Mesodermal cell (in vitro differentiated cells): ENCODE results near the gene INIP.
A peak's percentile ranks its signal among the peaks of the same experiment; 100 is the strongest.
"Not testable (repeated sequence)": the region's sequence is repeated elsewhere in the genome, so short reads cannot be mapped to it uniquely, and the experiment has no call there.

Experiments
- H3K27ac ChIP-seq: 2 replicates; pipeline ENCODE4 v1.7.0; 2013; ENCODE audit warnings: mild to moderate bottlenecking, low read depth, low read length, moderate library complexity; ENCODE audit not compliant: severe bottlenecking
- H3K36me3 ChIP-seq: 2 replicates; pipeline ENCODE4 v1.7.1; 2013; ENCODE audit warnings: mild to moderate bottlenecking, low read length, moderate library complexity; ENCODE audit not compliant: control insufficient read depth, insufficient read depth
- H3K4me1 ChIP-seq: one replicate; pipeline ENCODE4 v1.7.1; 2013; ENCODE audit warnings: mild to moderate bottlenecking, low read length; ENCODE audit not compliant: insufficient read depth, control insufficient read depth, poor library complexity, severe bottlenecking
- H3K4me3 ChIP-seq: 2 replicates; pipeline ENCODE4 v1.7.0; 2013; ENCODE audit warnings: low read length, control low read depth, mild to moderate bottlenecking; ENCODE audit not compliant: insufficient read depth, poor library complexity, severe bottlenecking; ENCODE audit errors: extremely low read depth
- H3K9me3 ChIP-seq: 2 replicates; pipeline ENCODE4 v1.7.1; 2013; ENCODE audit warnings: mild to moderate bottlenecking, low read length, moderate library complexity; ENCODE audit not compliant: control insufficient read depth
- WGBS, 2 experiments: methylation state at CpG; one replicate each; pipeline ENCODE4 v1.1.5; 2013; ENCODE audit warnings: missing lambda C conversion rate in 2 of 2; ENCODE audit not compliant: insufficient coverage in 2 of 2; 5-methylcytosine and 5-hydroxymethylcytosine counted together

Gene INIP

DNA sequence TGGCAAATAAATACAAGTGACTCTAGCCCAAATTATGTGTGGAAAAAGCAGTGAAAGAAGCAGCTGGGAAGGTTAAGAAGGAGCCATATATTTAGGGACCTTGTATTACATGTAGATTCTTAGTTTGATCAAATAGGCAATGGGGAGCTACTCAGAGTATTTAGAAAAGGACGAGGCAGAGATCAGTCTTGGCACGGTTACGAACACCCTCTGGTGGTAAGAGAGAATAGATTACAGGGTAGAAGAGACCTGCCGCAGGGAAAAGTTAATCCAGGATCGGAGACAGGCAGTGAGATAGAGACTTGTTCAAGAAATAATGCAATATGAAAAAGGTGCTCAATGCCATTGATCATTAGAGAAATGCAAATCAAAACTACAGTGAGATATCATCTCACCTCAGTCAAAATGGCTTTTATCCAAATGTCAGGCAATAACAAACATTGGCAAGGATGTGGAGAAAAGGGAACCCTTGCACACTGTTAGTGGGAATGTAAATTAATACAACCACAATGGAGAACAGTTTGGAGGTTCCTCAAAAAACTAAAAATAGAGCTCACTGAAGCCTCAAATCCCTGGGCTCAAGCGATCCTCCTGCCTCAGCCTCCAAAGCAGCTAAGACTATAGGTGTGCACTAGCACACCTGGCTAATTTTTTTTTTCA is 12.0 kb downstream of the INIP start:
- 52 to 69% methylated on average over 6 of the region's 6 CpGs for WGBS, 2 experiments

DNA sequence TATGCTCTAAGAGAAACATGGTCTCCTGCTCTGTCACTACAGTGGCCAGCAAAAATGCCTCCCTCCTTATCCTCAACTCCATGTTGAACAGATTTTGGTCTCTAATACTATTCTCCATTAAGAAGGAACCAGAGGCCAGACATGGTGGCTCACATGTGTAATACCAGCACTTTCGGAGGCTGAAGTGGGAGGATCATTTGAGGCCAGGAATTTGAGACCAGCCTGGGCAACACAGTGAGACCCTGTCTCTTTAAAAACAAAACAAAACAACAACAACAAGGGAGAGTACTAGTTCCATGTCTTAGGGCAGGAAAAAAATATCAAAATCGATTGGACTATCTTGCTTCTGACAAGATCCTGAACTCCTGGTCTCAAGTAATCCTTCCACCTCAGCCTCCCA is 14.6 kb downstream of the INIP start:
- H3K4me3 ChIP-seq: no peak overlapping the region
- no peaks in the 10 kb centered on the region for H3K4me1 ChIP-seq
- no peaks in the 10 kb centered on the region for H3K9me3 ChIP-seq
- peaks cover 14% of the 10 kb centered on the region for H3K36me3 ChIP-seq
- H3K27ac ChIP-seq: no peak overlapping the region
- 60 to 100% methylated on average over 1 of the region's 2 CpGs for WGBS, 2 experiments

More for the DNA sequence above, 12.0 kb downstream of the INIP start:
- Histone ChIP-seq H3K4me1 (no peaks in the 10 kb centered on the region), H3K4me3 (no peak overlapping the region), H3K36me3 (peaks cover 12% of the 10 kb centered on the region), H3K27ac (no peak overlapping the region), H3K9me3 (no peaks in the 10 kb centered on the region)

DNA sequence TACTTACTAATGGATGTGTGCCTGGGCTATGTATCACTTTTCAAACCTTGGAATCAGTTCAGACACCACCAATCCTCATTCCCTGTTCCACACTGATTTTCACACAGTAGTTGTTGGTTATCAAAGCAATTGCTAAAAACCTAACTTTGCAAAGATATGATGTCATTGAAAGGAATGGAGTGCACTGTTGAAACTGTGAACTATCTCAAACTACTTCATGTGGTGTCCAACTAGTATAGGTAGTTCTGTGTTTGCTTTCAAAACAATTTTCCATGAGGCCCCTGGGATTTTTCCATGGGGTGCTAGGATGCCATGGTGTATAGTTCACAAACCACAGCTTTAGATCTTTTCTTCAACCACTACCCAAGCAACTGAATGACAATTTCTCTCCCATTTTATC is 17.8 kb downstream of the INIP start:
- H3K4me3 ChIP-seq: no peak overlapping the region
- peaks cover 29% of the 10 kb centered on the region for H3K36me3 ChIP-seq
- peaks cover 3% of the 10 kb centered on the region for H3K4me1 ChIP-seq
- H3K27ac ChIP-seq: no peak overlapping the region
- H3K9me3 ChIP-seq: no peaks in the 10 kb centered on the region

DNA sequence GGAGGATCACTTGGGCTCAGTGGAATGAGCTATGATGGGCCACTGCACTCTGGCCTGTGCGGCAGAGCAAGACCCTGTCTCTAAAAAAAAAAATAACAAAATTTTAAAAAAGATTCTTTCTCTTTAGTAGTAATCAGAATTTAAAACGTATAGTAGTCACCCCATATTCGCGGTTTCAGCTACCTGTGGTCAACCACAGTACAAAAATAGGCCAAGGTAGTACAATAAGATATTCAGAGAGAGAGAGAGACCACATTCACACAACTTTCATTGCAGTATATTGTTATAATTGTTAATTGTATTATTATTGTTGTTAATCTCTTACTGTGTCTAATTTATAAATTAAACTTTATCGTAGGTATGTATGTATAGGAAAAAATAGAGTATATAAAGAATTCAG is 18.7 kb downstream of the INIP start:
- no peak overlapping the region for H3K27ac ChIP-seq
- H3K9me3 ChIP-seq: no peaks in the 10 kb centered on the region
- H3K4me3 ChIP-seq: no peak overlapping the region
- peaks cover 3% of the 10 kb centered on the region for H3K4me1 ChIP-seq
- peaks cover 29% of the 10 kb centered on the region for H3K36me3 ChIP-seq
- no CpG with 5 or more reads among the region's 5 CpGs for WGBS, 2 experiments

DNA sequence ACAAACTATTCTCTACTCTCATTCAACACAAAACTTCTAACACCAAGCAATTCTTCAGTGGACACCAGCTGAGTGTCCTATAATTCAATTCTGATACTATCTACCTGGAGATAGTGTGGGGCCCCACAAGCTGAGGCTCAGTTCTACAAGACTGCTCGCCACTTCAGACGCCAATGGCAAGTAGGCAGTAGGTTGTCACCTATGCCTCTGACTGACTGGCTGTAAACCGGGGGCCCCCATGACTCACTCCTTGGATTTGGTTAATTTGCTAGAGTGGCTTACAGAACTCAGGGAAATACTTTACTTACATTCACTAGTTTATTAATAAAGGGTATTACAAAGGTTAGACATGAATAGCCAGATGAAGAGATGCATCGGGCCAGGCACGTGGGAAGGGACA is 21.5 kb downstream of the INIP start:
- H3K27ac ChIP-seq: no peak overlapping the region
- 91 to 97% methylated on average over 4 of the region's 5 CpGs for WGBS, 2 experiments
- H3K4me1 ChIP-seq: peaks cover 3% of the 10 kb centered on the region
- H3K36me3 ChIP-seq: peaks cover 51% of the 10 kb centered on the region
- H3K9me3 ChIP-seq: no peaks in the 10 kb centered on the region
- no peak overlapping the region for H3K4me3 ChIP-seq

DNA sequence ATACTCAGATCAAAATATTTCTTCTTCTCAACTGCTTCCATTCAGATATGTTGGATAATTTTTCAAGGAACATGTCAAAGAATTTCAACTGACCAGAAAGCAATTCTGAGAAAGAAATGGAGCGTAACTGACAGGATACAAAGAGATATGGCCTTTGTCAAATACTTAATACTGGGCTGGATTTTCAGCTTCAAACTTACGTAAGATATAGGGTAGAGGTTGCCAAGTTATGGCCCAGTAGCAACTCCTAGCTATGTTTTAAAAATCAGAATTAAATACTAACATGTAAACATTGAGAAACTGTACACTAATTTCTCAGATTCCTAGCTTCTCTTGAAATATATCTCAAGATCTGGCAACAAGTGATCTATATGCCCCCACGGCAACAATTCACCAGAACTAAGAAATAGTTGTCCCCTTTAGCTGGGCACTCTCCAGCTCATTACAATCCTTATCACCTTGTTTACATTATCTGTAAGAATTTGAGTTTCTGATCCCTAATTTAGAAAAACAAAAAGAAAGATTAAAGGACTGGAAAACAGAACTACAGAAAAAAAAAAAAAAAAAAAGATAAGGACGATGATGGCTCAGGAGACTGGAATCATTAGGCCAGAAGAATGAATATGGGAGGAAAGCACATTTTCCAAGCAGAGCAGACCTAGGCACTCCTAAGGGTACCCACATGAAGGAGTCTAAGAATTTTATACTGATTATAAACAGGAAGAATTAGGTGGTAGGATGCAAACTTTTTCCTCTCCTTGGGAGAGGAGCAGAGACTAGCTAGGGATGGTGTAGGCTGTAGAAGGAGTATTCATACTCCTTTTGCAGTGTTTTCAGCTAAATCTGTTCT is 23.0 kb downstream of the INIP start:
- 70 to 85% methylated on average over 2 to 3 of the region's 4 CpGs for WGBS, 2 experiments
- no peaks in the 10 kb centered on the region for H3K9me3 ChIP-seq
- H3K36me3 ChIP-seq: peaks cover 64% of the 10 kb centered on the region
- H3K4me1 ChIP-seq: peaks cover 3% of the 10 kb centered on the region
- H3K4me3 ChIP-seq: no peak overlapping the region
- H3K27ac ChIP-seq: peak overlapping the region; percentile 46

DNA sequence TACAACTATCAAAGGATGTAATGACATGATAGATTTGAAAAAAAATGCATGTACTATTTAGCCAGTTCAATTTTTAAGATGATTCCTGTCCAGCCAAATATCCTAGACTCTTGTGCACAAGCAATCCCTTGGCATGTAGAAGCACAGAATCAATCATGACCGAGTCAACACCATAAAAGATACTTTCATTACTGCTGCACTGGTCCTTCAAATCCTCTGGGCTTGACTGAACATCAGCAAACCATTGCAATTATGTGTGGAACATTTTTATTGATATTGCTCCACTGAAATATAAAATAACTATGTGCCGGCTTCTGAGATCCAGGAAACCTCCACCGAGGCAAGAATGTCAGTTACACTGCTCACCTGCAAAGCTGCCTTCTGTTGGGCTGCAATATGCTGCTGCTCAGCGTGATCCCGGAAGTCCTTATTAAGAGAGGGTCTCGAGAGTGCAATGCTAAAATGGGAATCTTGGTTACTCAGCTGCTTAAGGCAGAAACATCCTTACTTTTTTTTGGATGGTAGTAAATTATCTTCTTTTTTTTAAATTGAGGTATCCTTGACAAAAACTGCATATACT is 28.7 kb downstream of the INIP start:
- Histone ChIP-seq H3K27ac (no peak overlapping the region), H3K9me3 (no peaks in the 10 kb centered on the region), H3K4me3 (no peak overlapping the region), H3K36me3 (peaks cover 68% of the 10 kb centered on the region), H3K4me1 (no peaks in the 10 kb centered on the region)
- WGBS, 2 experiments: 90 to 95% methylated on average over 5 to 6 of the region's 6 CpGs

DNA sequence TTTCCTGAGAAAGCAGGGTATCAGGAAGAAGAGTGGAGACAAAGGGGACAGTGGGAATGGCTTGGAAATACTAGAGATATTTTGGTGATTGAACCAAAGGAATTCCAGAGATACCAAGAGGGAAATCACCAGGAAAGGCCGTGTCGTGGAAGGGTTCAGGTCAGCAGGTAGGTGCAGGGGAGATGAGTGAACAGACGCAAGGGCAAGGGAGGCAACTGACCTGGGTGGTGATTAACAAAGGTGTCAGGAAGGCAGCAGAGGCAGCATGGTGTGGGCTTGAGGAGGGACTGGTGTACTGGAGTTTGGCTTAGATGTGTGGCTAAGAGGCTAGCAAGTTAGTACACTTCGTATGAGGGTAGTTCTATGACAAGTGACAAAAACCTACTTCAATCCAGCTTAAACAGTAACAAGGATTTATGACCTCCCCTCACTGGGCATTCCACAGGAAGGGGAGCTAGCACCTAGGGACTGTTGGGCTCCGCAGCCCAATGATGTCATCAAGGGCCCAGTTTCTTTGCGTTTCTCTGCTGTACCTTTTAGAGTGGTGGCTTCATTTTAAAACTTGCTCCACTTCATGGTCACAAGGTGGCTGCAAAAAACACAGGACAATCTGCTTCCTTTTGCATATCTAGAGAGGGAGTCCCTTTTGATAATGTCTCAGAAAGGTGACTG is 37.0 kb downstream of the INIP start:
- H3K36me3 ChIP-seq: peaks cover 6% of the 10 kb centered on the region
- peaks cover 11% of the 10 kb centered on the region for H3K9me3 ChIP-seq
- no peaks in the 10 kb centered on the region for H3K4me1 ChIP-seq
- WGBS, 2 experiments: 76 to 79% methylated on average over 5 to 6 of the region's 6 CpGs
- H3K4me3 ChIP-seq: no peak overlapping the region
- H3K27ac ChIP-seq: no peak overlapping the region

DNA sequence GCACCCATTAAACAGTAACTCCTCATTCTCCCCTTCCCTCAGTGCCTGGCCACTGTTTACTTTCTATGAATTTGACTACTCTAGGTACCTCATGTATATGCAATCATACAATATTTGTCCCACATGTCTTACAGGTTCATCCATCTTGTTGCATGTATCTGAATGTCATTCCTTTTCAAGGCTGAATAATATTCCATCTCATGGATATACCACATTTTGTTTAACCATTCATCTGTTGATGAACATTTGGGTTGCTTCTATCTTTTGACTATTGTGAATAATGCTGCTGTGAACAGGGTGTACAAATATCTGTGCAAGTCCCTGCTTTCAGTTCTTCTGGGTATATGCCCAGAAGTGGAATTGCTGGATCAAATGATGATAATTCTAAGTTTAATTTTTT is 40.9 kb downstream of the INIP start:
- H3K36me3 ChIP-seq: no peaks in the 10 kb centered on the region
- H3K4me3 ChIP-seq: no peak overlapping the region
- no peaks in the 10 kb centered on the region for H3K4me1 ChIP-seq
- peaks cover 11% of the 10 kb centered on the region for H3K9me3 ChIP-seq
- no peak overlapping the region for H3K27ac ChIP-seq

DNA sequence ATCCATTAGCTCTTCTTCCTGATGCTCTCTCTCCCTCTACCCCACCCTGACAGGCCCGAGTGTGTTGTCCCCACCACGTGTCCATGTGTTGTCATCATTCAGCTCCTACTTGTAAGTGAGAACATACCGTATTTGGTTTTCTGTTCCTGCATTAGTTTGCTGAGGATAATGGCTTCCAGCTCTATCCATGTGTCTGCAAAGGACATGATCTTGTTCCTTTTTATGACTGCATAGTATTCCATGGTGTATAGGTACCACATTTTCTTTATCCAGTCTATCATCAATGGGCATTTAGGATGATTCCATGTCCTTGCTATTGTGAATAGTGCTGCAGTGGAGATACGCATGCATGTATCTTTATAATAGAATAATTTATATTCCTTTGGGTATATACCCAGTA is 44.7 kb downstream of the INIP start:
- H3K27ac ChIP-seq, H3K4me3 ChIP-seq, H3K4me1 ChIP-seq, H3K36me3 ChIP-seq: not testable (repeated sequence)
- H3K9me3 ChIP-seq: peaks cover 11% of the 10 kb centered on the region
- WGBS, 2 experiments: 84 to 100% methylated on average over 3 of the region's 4 CpGs
